K562 (cell line): Measurements from ENCODE around the gene HIPK2. TPM values are rescaled to one million over a fixed set of nuclear protein-coding genes. Genes with fewer than 3 reads are reported as not detected.
A peak's percentile ranks its signal among the peaks of the same experiment; 100 is the strongest.

Experiments used
- ATAC-seq: fragments of 200-7000 bp; cut with Tn5 transposase; 3 replicates; pipeline ENCODE4 v1.9.1; 2020; ENCODE audit warnings: moderate library complexity
- BruUV-seq: library from RNA; stranded (reverse); fragments of 400-500 nt; replicated peaks from 2 replicates; lab custom pipeline; 2021; lab: Mats Ljungman, UMichigan
- CTCF ChIA-PET: fragments of 300-600 bp; formaldehyde crosslinking; extraction: SDS; loops from one replicate; lab custom pipeline; 2021; ENCODE audit warnings: low intra/inter-chr PET ratio; lab: Yijun Ruan, JAX
- POLR2A ChIA-PET: fragments of 300-600, 350-650 bp; sonication (Branson Sonifier 250); formaldehyde crosslinking; extraction: SDS; loops from one replicate; lab custom pipeline; 2021; ENCODE audit warnings: antibody characterized with exemption, inconsistent platforms; lab: Yijun Ruan, JAX
- DNase-seq, 4 experiments: peaks; one replicate each; pipeline versions ENCODE4 v3.0.0 to v3.0.0-alpha.2; 2011 to 2018; ENCODE audit warnings: low spot score in 3 of 4, mixed read lengths in 3 of 4; ENCODE audit errors: extremely low read depth in 1 of 4
- FAIRE-seq: peaks from 2 replicates; lab custom pipeline; 2011; peaks lifted over from hg19 to GRCh38; lab: Jason Lieb, UNC
- H2AFZ ChIP-seq: 2 replicates; pipeline ENCODE4 v1.6.0; 2011; ENCODE audit warnings: low read depth, low read length, control low read depth, inconsistent platforms
- H3K27ac ChIP-seq: fragments of 200-600 bp; 3 replicates; pipeline ENCODE4 v1.8.0; 2011; ENCODE audit warnings: low read depth, mild to moderate bottlenecking, control low read depth, inconsistent platforms, low read length, moderate library complexity, mixed read lengths; ENCODE audit errors: extremely low read depth
- H3K27me3 ChIP-seq, 2 experiments: fragments of 300-600 bp in 1 of 2; 2 replicates in 1 of 2; 3 replicates in 1 of 2; pipeline versions ENCODE4 v1.6.0 to v1.8.0; 2011; ENCODE audit warnings: inconsistent platforms in 2 of 2, low read length in 2 of 2, mild to moderate bottlenecking in 1 of 2, mixed read lengths in 1 of 2, moderate library complexity in 1 of 2; ENCODE audit not compliant: control insufficient read depth in 2 of 2, insufficient read depth in 2 of 2
- H3K36me3 ChIP-seq: fragments of 300-600 bp; 3 replicates; pipeline ENCODE4 v1.8.0; 2011; ENCODE audit warnings: mild to moderate bottlenecking, low read length, inconsistent platforms; ENCODE audit not compliant: control insufficient read depth, insufficient read depth
- H3K4me1 ChIP-seq, 2 experiments: fragments of 200-600 bp in 1 of 2; replicated peaks in 1 of 2; 2 replicates in 1 of 2; 3 replicates in 1 of 2; pipeline versions ENCODE4 v1.5.1 to v1.8.0; 2011; ENCODE audit warnings: inconsistent platforms in 2 of 2, low read length in 2 of 2, mild to moderate bottlenecking in 1 of 2, mixed read lengths in 1 of 2, moderate library complexity in 1 of 2; ENCODE audit not compliant: control insufficient read depth in 2 of 2, insufficient read depth in 2 of 2
- H3K4me2 ChIP-seq: 2 replicates; pipeline ENCODE4 v1.6.1; 2011; ENCODE audit warnings: low read length, control low read depth, inconsistent platforms, mixed read lengths; ENCODE audit not compliant: insufficient read depth
- H3K4me3 ChIP-seq: fragments of 200-600 bp; sonication (generic), shearing (Covaris generic); 2 replicates; pipeline ENCODE4 v1.5.1; 2016; ENCODE audit warnings: control low read depth, inconsistent platforms
- H3K79me2 ChIP-seq: fragments of 200-600 bp; 3 replicates; pipeline ENCODE4 v1.8.0; 2011; ENCODE audit warnings: low read length, inconsistent platforms; ENCODE audit not compliant: control insufficient read depth, insufficient read depth
- H3K9ac ChIP-seq, 2 experiments: 2 replicates each; pipeline versions ENCODE4 v1.6.0 to v1.6.1; 2011; ENCODE audit warnings: low read depth in 2 of 2, low read length in 2 of 2, control low read depth in 1 of 2, inconsistent platforms in 1 of 2, mild to moderate bottlenecking in 1 of 2, mixed read lengths in 1 of 2; ENCODE audit not compliant: insufficient read depth in 1 of 2
- H3K9me1 ChIP-seq: one replicate; pipeline ENCODE4 v1.6.0; 2011; ENCODE audit warnings: inconsistent platforms, mild to moderate bottlenecking, low read length, moderate library complexity; ENCODE audit not compliant: control insufficient read depth, insufficient read depth
- H3K9me3 ChIP-seq: replicated peaks from 2 replicates; pipeline ENCODE4 v1.5.1; 2011; ENCODE audit warnings: low read depth, low read length, inconsistent platforms; ENCODE audit not compliant: control insufficient read depth, insufficient read depth
- H4K20me1 ChIP-seq: replicated peaks from 2 replicates; pipeline ENCODE4 v1.6.1; 2011; ENCODE audit warnings: low read length, inconsistent platforms, mixed read lengths; ENCODE audit not compliant: control insufficient read depth, insufficient read depth
- BHLHE40 ChIP-seq: IDR thresholded peaks from 2 replicates; pipeline ENCODE4 v1.6.1; 2011; ENCODE audit warnings: low read length, improper control_type of control experiment
- GATA2 ChIP-seq: sonication (generic); formaldehyde crosslinking; IDR thresholded peaks from 2 replicates; pipeline ENCODE4 v1.4.0; 2020; ENCODE audit warnings: mild to moderate bottlenecking, missing genetic modification reagents
- KHSRP ChIP-seq: fragments of 450-650 bp; IDR thresholded peaks from 2 replicates; pipeline ENCODE4 v1.6.1; 2017
- MYC ChIP-seq, 2 experiments: fragments of 250-450 bp in 1 of 2; sonication (Bioruptor Pico) in 1 of 2; IDR thresholded peaks; 2 replicates each; pipeline versions ENCODE4 v1.5.1 to v1.6.1; 2012 to 2021; ENCODE audit warnings: low read depth in 2 of 2, borderline replicate concordance in 1 of 2, improper control_type of control experiment in 1 of 2, low read length in 1 of 2, mild to moderate bottlenecking in 1 of 2, moderate library complexity in 1 of 2
- NFIC ChIP-seq: fragments of 450-650 bp; IDR thresholded peaks from 2 replicates; pipeline ENCODE4 v1.6.1; 2017; ENCODE audit warnings: mild to moderate bottlenecking, inconsistent platforms
- NR1H2 ChIP-seq: sonication (generic); formaldehyde crosslinking; IDR thresholded peaks from 2 replicates; pipeline ENCODE4 v1.4.0; 2020; ENCODE audit warnings: mild to moderate bottlenecking, missing genetic modification reagents
- NRF1 ChIP-seq, 2 experiments: fragments of 450-650 bp; IDR thresholded peaks in 1 of 2; conservative IDR thresholded peaks in 1 of 2; 2 replicates each; pipeline ENCODE4 v1.6.1; 2014; ENCODE audit warnings: mild to moderate bottlenecking in 2 of 2
- SAP30 ChIP-seq: fragments of 200-600 bp; sonication (generic); IDR thresholded peaks from 2 replicates; pipeline ENCODE4 v1.6.1; 2012; ENCODE audit warnings: borderline replicate concordance, low read depth, mild to moderate bottlenecking, moderate library complexity, low read length, control low read depth, inconsistent platforms; ENCODE audit not compliant: insufficient read depth, poor library complexity, severe bottlenecking
- TAF15 ChIP-seq: fragments of 200-400 bp; formaldehyde crosslinking; IDR thresholded peaks from 2 replicates; pipeline ENCODE4 v1.6.1; 2017; ENCODE audit warnings: mild to moderate bottlenecking, low read depth, low read length, moderate library complexity
- TCF3 ChIP-seq: sonication (generic); formaldehyde crosslinking; IDR thresholded peaks from 2 replicates; pipeline ENCODE4 v1.4.0; 2020; ENCODE audit warnings: mild to moderate bottlenecking, missing genetic modification reagents
- ZBTB7A ChIP-seq: IDR thresholded peaks from 2 replicates; pipeline ENCODE4 v1.6.1; 2011; ENCODE audit warnings: low read depth, mild to moderate bottlenecking, low read length, moderate library complexity, borderline replicate concordance; ENCODE audit not compliant: control insufficient read depth
- ZC3H4 ChIP-seq: sonication (generic); formaldehyde crosslinking; IDR thresholded peaks from 2 replicates; pipeline ENCODE4 v1.9.0; 2021; ENCODE audit warnings: missing genetic modification reagents, borderline replicate concordance
- ZNF146 ChIP-seq: IDR thresholded peaks from one replicate; pipeline ENCODE4 v1.6.1; 2018; ENCODE audit warnings: missing compliant biosample characterization; ENCODE audit not compliant: unreplicated experiment
- WGBS: fragments of 100-300 bp; shearing (Covaris generic); methylation state at CpG from one replicate; pipeline ENCODE4 v1.1.6; 2016; ENCODE audit warnings: low coverage, mixed read lengths; ENCODE audit not compliant: insufficient coverage; ENCODE audit errors: missing lambda C conversion rate; 5-methylcytosine and 5-hydroxymethylcytosine counted together
- in situ Hi-C: fragments of 300-500 bp; cut with MboI; formaldehyde crosslinking; loops from 4 replicates; pipeline ENCODE4 v1.15.0; 2018; ENCODE audit warnings: inconsistent platforms, mixed read lengths
- intact Hi-C: fragments of 100-400 bp; cut with micrococcal nuclease; formaldehyde crosslinking; loops from 2 replicates; pipeline ENCODE4 v1.14.2; 2022
- polyA plus RNA-seq, 8 experiments: library from polyadenylated mRNA; depleted of rRNA in 4 of 8; stranded (reverse) in 5 of 8; unstranded in 3 of 8; fragments of >200 nt; fragmentation: Nextera tagmentation in 2 of 8; fragmentation: Illumina TruSeq in 1 of 8; extraction: Ambion mirVana in 2 of 8; extraction: Trizol in 1 of 8; gene quantifications; 2 replicates each; pipeline versions ENCODE4 v1.2.1 to v1.2.3, GENCODE V29; 2011 to 2014; ENCODE audit warnings: inconsistent platforms in 1 of 8, missing spikeins in 1 of 8
- total RNA-seq, 7 experiments: library from RNA; depleted of rRNA in 6 of 7; stranded (reverse); fragments of >200 nt in 6 of 7; fragmentation: Illumina TruSeq in 2 of 7; extraction: Trizol in 2 of 7; gene quantifications; 2 replicates each; pipeline versions ENCODE4 v1.2.1 to v1.2.3, GENCODE V29; 2011 to 2021; ENCODE audit warnings: low replicate concordance in 1 of 7
- TF ChIP-seq, protein P1 (sequence below): fragments of 450-650 bp; IDR thresholded peaks from 2 replicates; pipeline ENCODE4 v1.6.1; 2014; ENCODE audit warnings: low read depth, mild to moderate bottlenecking, moderate library complexity, borderline replicate concordance
- TF ChIP-seq, protein P2 (sequence below): fragments of 150-350 bp; conservative IDR thresholded peaks from 2 replicates; pipeline ENCODE4 v1.6.1; 2014; ENCODE audit warnings: low read length
- TF ChIP-seq, protein P3 (sequence below): fragments of 450-650 bp; IDR thresholded peaks from 2 replicates; pipeline ENCODE4 v1.6.1; 2016; ENCODE audit warnings: low read depth, mild to moderate bottlenecking, moderate library complexity

Gene HIPK2
- total and polyA plus RNA-seq, 9 of the 15 experiments (the other 6 are each of a cell fraction or from before 2014, with no cell fraction given): 0.69 to 19.8 (median 5.1) TPM

DNA sequence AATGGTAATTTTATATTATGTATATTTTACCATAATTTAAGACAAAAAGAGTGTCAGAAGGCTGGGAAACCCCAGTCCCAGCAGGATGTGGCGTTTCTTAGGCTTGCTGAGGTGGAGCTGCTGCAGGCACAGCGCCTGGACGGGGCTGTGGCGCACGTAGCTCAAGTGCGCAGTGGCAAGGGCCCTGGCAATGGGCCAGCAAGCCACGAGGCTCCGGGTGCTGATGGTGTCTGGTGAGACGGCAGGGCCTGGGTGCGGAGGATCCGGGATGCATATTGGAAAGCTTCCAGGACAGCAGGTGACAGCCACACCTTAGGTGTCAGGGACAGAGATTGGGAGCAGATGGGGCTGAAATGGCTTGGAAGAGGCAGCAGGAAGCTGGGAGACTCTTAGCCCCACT lies 217.1 kb downstream of the HIPK2 start:
- no peak for FAIRE-seq
- in situ Hi-C loops: no loop called here
- TF ChIP-seq BHLHE40 (peak; percentile 41), ZBTB7A (no peak), NR1H2 (CRISPR knock-in tag) (no peak), ZNF146 (no peak), TCF3 (CRISPR knock-in tag) (no peak), KHSRP (no peak), SAP30 (no peak), TAF15 (no peak), MYC (IDR thresholded peaks at IDR 0.05; ENCODE audit: low read depth, low read length) (0 out of 2 replicates have a peak, but pooled peaks have one; percentile 38), MYC (CRISPR knock-in tag; IDR thresholded peaks at IDR 0.05; ENCODE audit: borderline replicate concordance, low read depth) (no peak), GATA2 (no peak), NRF1 (conservative IDR thresholded peaks at IDR 0.05 in 1 of 2, IDR thresholded peaks at IDR 0.05 in 1 of 2) (peak in 1 of 2 experiments; percentile 47; a peak in 2 of 4 replicates), ZC3H4 (CRISPR knock-in tag) (no peak), NFIC (peak; percentile 96)
- TF ChIP-seq, protein P1, sequence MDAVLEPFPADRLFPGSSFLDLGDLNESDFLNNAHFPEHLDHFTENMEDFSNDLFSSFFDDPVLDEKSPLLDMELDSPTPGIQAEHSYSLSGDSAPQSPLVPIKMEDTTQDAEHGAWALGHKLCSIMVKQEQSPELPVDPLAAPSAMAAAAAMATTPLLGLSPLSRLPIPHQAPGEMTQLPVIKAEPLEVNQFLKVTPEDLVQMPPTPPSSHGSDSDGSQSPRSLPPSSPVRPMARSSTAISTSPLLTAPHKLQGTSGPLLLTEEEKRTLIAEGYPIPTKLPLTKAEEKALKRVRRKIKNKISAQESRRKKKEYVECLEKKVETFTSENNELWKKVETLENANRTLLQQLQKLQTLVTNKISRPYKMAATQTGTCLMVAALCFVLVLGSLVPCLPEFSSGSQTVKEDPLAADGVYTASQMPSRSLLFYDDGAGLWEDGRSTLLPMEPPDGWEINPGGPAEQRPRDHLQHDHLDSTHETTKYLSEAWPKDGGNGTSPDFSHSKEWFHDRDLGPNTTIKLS: no peak
- TF ChIP-seq, protein P2, sequence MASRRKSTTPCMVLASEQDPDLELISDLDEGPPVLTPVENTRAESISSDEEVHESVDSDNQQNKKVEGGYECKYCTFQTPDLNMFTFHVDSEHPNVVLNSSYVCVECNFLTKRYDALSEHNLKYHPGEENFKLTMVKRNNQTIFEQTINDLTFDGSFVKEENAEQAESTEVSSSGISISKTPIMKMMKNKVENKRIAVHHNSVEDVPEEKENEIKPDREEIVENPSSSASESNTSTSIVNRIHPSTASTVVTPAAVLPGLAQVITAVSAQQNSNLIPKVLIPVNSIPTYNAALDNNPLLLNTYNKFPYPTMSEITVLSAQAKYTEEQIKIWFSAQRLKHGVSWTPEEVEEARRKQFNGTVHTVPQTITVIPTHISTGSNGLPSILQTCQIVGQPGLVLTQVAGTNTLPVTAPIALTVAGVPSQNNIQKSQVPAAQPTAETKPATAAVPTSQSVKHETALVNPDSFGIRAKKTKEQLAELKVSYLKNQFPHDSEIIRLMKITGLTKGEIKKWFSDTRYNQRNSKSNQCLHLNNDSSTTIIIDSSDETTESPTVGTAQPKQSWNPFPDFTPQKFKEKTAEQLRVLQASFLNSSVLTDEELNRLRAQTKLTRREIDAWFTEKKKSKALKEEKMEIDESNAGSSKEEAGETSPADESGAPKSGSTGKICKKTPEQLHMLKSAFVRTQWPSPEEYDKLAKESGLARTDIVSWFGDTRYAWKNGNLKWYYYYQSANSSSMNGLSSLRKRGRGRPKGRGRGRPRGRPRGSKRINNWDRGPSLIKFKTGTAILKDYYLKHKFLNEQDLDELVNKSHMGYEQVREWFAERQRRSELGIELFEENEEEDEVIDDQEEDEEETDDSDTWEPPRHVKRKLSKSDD: no peak
- TF ChIP-seq, protein P3, sequence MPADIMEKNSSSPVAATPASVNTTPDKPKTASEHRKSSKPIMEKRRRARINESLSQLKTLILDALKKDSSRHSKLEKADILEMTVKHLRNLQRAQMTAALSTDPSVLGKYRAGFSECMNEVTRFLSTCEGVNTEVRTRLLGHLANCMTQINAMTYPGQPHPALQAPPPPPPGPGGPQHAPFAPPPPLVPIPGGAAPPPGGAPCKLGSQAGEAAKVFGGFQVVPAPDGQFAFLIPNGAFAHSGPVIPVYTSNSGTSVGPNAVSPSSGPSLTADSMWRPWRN: no peak

More for the DNA sequence above, 217.1 kb downstream of the HIPK2 start:
- ChIA-PET POLR2A (interaction anchor here (0.6 kb wide), 2 partner anchors 119 to 855 kb away, joined by 3 read pairs; no protein-coding TSS in a partner anchor), CTCF (no interaction called here)
- no peaks in the 10 kb centered on the region for H3K9me3 ChIP-seq
- no peak overlapping the region for H3K9ac ChIP-seq
- no peak; the same call in 2 of the 3 replicates for ATAC-seq
- H2AFZ ChIP-seq: no peak overlapping the region
- H3K27me3 ChIP-seq: peaks cover 19 to 25% of the 10 kb centered on the region in 2 experiments; a peak in 4 of 5 replicates
- no peaks in the 10 kb centered on the region for H3K79me2 ChIP-seq
- no TSS peak for BruUV-seq
- H3K4me3 ChIP-seq: no peak overlapping the region
- H3K36me3 ChIP-seq: no peaks in the 10 kb centered on the region
- peaks cover 0 to 10% of the 10 kb centered on the region in 2 experiments; a peak in 3 of 5 replicates for H3K4me1 ChIP-seq
- no peak overlapping the region for H3K4me2 ChIP-seq
- peak; percentile 23 to 51 (median 45) for DNase-seq
- no peaks in the 10 kb centered on the region for H3K9me1 ChIP-seq
- intact Hi-C loops: no loop called here
- no peaks in the 10 kb centered on the region for H4K20me1 ChIP-seq
- no peak overlapping the region for H3K27ac ChIP-seq
- 23% methylated on average over 11 of the region's 11 CpGs for whole genome bisulfite sequencing
